ENCODE measurements around the gene GABRQ. TPM values are rescaled to one million over a fixed set of nuclear protein-coding genes. Genes with fewer than 3 reads are reported as not detected.

GABRQ gene
- total RNA-seq, 4 donors from 2014 or later, result 0.13 to 0.32 (median 0.20) TPM

DNA sequence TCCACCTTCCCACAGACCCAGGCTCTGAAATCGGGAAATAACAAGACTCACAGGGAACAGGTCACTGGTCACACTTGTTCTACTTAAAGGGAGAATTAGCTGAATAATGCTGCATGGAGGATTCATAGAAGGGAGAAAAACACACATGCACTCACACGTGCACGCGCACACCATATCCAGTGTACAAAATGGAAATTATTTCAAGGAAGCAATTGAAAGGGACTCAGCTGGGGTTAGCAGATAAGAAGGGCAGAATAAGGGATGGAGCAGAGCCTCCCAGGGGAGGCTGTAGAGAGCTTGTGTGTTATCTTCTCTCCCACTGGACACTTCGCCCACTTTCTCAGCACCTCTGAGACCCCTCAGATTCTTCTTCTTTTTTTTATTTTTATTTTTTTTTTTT is 10.3 kb downstream of the GABRQ start:
- intact Hi-C loops (cut with DNase I; ENCODE audit: low total_unique reads), result no loop called here
- no peak for DNase-seq (ENCODE audit: low spot score in 2 of 2)
- no peak for TF ChIP-seq POLR2A (IDR thresholded peaks at IDR 0.05)
- TF ChIP-seq, protein P1, sequence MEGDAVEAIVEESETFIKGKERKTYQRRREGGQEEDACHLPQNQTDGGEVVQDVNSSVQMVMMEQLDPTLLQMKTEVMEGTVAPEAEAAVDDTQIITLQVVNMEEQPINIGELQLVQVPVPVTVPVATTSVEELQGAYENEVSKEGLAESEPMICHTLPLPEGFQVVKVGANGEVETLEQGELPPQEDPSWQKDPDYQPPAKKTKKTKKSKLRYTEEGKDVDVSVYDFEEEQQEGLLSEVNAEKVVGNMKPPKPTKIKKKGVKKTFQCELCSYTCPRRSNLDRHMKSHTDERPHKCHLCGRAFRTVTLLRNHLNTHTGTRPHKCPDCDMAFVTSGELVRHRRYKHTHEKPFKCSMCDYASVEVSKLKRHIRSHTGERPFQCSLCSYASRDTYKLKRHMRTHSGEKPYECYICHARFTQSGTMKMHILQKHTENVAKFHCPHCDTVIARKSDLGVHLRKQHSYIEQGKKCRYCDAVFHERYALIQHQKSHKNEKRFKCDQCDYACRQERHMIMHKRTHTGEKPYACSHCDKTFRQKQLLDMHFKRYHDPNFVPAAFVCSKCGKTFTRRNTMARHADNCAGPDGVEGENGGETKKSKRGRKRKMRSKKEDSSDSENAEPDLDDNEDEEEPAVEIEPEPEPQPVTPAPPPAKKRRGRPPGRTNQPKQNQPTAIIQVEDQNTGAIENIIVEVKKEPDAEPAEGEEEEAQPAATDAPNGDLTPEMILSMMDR (IDR thresholded peaks at IDR 0.05), result no peak
- 83 to 85% methylated on average over 5 of the region's 5 CpGs for WGBS, 2 donors
- H3K4me3 ChIP-seq (ENCODE audit: low read depth, poor library complexity, severe bottlenecking), result no peak overlapping the region

DNA sequence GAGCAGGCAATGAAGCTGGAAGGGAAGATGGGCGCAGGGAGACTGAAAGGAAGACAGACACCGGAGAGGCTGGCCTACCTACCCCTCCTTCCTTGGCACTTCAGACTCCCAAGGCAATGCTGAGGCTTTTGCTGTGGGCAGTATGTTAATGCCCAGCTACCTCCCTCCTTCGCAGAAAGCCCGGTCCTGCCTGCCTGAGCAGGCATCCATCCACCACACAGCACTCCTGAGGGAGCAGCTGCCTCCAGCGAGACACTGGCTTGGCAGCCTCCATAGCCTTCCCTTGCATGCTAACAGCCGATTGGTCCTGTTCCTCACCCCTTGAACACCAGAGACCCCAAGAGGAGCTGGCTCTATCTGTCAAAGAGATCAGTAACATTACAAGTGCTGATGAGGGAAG is 14.4 kb downstream of the GABRQ start:
- no peak overlapping the region for H3K4me3 ChIP-seq (ENCODE audit: low read depth, poor library complexity, severe bottlenecking)
- DNase-seq (ENCODE audit: low spot score in 2 of 2), result no peak
- TF ChIP-seq, protein P1 (IDR thresholded peaks at IDR 0.05), result no peak
- no peak for TF ChIP-seq POLR2A (IDR thresholded peaks at IDR 0.05)
- 88 to 95% methylated on average over 6 of the region's 6 CpGs for WGBS, 2 donors
- intact Hi-C loops (cut with DNase I; ENCODE audit: low total_unique reads), result no loop called here

DNA sequence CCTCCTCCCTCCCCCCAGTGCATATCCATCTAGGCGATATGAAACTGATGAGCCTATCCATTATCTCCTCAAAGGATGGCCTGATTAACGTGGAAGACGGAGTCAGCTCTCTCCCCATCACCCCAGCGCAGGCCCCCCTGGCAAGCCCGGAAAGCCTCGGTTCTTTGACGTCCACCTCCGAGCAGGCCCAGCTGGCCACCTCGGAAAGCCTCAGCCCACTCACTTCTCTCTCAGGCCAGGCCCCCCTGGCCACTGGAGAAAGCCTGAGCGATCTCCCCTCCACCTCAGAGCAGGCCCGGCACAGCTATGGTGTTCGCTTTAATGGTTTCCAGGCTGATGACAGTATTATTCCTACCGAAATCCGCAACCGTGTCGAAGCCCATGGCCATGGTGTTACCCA is 14.8 kb downstream of the GABRQ start:
- H3K4me3 ChIP-seq (ENCODE audit: low read depth, poor library complexity, severe bottlenecking), result no peak overlapping the region
- no peak for DNase-seq (ENCODE audit: low spot score in 2 of 2)
- 86 to 95% methylated on average over 16 of the region's 16 CpGs for WGBS, 2 donors
- intact Hi-C loops (cut with DNase I; ENCODE audit: low total_unique reads), result no loop called here
- no peak for TF ChIP-seq POLR2A (IDR thresholded peaks at IDR 0.05)
- TF ChIP-seq, protein P1 (IDR thresholded peaks at IDR 0.05), result no peak

DNA sequence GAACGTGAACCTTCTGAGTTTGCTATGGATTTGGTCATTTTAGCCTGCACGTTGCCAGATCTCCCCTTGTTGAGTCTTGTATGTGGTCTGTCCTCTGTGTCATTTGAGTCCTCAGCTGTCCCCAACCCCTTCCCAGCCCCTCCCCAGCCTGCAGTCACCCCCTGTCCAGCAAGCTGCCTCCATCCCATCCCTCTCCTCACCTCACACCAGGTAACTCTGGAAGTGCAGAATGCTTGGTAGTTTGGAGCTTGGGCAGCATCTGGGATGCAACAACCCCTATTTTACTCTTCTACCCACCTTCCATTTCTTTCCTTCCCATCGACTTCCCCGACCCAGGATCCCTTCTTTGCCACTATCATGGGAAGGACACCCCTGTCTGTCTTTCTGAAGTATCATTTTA is 18.4 kb downstream of the GABRQ start:
- DNase-seq (ENCODE audit: low spot score in 2 of 2), result no peak
- intact Hi-C loops (cut with DNase I; ENCODE audit: low total_unique reads), result no loop called here

DNA sequence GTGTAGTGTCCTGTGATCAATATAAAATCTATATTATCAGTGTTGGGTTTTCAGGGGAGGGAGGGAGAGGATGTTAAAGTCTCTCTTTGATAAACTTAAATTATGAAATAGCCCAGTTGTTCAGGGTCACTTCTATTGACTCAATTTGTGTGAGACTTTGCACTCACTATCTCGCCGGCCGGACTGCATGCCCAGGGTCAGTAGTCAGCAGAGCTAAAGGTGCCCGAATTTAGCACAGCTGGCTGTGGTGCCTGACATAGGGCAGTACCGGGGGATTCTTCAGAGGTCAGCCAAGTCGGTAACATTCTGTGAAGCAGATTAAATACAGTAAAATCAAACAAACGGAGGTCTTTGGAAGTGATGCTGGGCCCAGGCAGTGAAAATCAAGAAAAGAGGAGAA is 19.2 kb downstream of the GABRQ start:
- 82 to 95% methylated on average over 7 of the region's 7 CpGs for WGBS, 2 donors
- no peak for DNase-seq (ENCODE audit: low spot score in 2 of 2)
- TF ChIP-seq, protein P1 (IDR thresholded peaks at IDR 0.05), result no peak
- no peak for TF ChIP-seq POLR2A (IDR thresholded peaks at IDR 0.05)
- H3K4me3 ChIP-seq (ENCODE audit: low read depth, poor library complexity, severe bottlenecking), result no peak overlapping the region
- intact Hi-C loops (cut with DNase I; ENCODE audit: low total_unique reads), result no loop called here

More for the DNA sequence above, 18.4 kb downstream of the GABRQ start:
- 72 to 88% methylated on average over 4 of the region's 4 CpGs for whole genome bisulfite sequencing, 2 donors
- TF ChIP-seq POLR2A (IDR thresholded peaks at IDR 0.05), result no peak
- TF ChIP-seq, protein P1 (IDR thresholded peaks at IDR 0.05), result no peak
- H3K4me3 ChIP-seq (ENCODE audit: low read depth, poor library complexity, severe bottlenecking), result no peak overlapping the region

DNA sequence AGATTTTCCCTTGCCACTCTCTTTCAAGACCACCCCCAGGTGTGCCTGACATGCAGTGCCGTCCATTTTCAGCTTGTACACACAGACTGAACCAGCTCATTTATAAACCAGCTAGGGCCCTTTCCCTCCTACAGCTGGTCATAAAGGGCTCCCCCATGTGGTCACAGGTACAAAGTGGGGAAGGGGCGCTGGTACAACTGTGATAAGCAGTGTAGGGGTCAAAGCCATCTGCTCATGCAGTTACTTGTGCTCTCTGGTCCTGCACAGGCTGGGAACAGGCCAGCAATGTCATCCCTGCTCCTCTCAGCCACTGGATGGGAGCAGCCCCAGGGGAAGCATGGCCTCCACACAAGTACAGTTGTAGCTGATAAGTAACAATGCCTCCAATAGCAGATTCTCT is 20.6 kb downstream of the GABRQ start:
- H3K4me3 ChIP-seq (ENCODE audit: low read depth, poor library complexity, severe bottlenecking), result no peak overlapping the region
- TF ChIP-seq, protein P1 (IDR thresholded peaks at IDR 0.05), result no peak
- no peak for TF ChIP-seq POLR2A (IDR thresholded peaks at IDR 0.05)
- DNase-seq (ENCODE audit: low spot score in 2 of 2), result no peak
- 61 to 92% methylated on average over 1 to 2 of the region's 2 CpGs for WGBS, 2 donors
- intact Hi-C loops (cut with DNase I; ENCODE audit: low total_unique reads), result no loop called here
